G401 (cell line): ENCODE data around the gene B3GNT9. TPM values are rescaled to one million over a fixed set of nuclear protein-coding genes. Genes with fewer than 3 reads are reported as not detected.
A peak's percentile ranks its signal among the peaks of the same experiment; 100 is the strongest.

Source experiments
- DNase-seq: peaks from one replicate; pipeline ENCODE4 v3.0.0-alpha.2; 2015; ENCODE audit warnings: low spot score
- in situ Hi-C: cut with HindIII; loops from 2 replicates; pipeline ENCODE4 v1.10.0; 2016; ENCODE audit warnings: low sequenced_read_pairs, mixed read lengths
- total RNA-seq: library from RNA; depleted of rRNA; stranded (reverse); fragments of >200 nt; shearing (Covaris generic); gene quantifications from 2 replicates; pipeline ENCODE4 v1.2.3, GENCODE V29; 2014

The B3GNT9 gene
- total RNA-seq, 1 experiment from 2014 or later = not detected

- no peak for DNase-seq
- in situ Hi-C loops = no loop called here
Observed at GRCh38 chr16:67187175-67187890, 36.5 kb upstream of the B3GNT9 start.

- DNase-seq = no peak
- in situ Hi-C loops = no loop called here
Observed at GRCh38 chr16:67186550-67186950, 35.8 kb upstream of the B3GNT9 start.

GRCh38 chr16:67185651-67186134 lies 34.9 kb upstream of the B3GNT9 start:
- DNase-seq = no peak
- in situ Hi-C loops = no loop called here

- in situ Hi-C loops = no loop called here
- DNase-seq = peak; percentile 82
Observed at GRCh38 chr16:67184995-67185650, 34.3 kb upstream of the B3GNT9 start.

- in situ Hi-C loops = no loop called here
- DNase-seq = peak; percentile 61
Observed at GRCh38 chr16:67184453-67184994, 33.7 kb upstream of the B3GNT9 start.

GRCh38 chr16:67183627-67184452 lies 33.0 kb upstream of the B3GNT9 start, which contains the start of gene MATCAP1:
TSS of gene MATCAP1 (minus strand) at chr16:67183963. CDS start at chr16:67180610, 3,353 bp downstream.
- in situ Hi-C loops = no loop called here
- peak; percentile 100 for DNase-seq

GRCh38 chr16:67183284-67183626 lies 32.5 kb upstream of the B3GNT9 start:
- no peak for DNase-seq
- in situ Hi-C loops = no loop called here

- in situ Hi-C loops = no loop called here
- no peak for DNase-seq
Observed at GRCh38 chr16:67182288-67182687, 31.5 kb upstream of the B3GNT9 start.

- in situ Hi-C loops = no loop called here
- DNase-seq = peak; percentile 56
Observed at GRCh38 chr16:67181346-67181745, 30.5 kb upstream of the B3GNT9 start.

GRCh38 chr16:67180166-67180565 lies 29.4 kb upstream of the B3GNT9 start:
- in situ Hi-C loops = no loop called here
- no peak for DNase-seq

- no peak for DNase-seq
- in situ Hi-C loops = no loop called here
Observed at GRCh38 chr16:67179421-67180080, 28.8 kb upstream of the B3GNT9 start.

GRCh38 chr16:67177743-67178699 lies 27.2 kb upstream of the B3GNT9 start:
- peak; percentile 83 for DNase-seq
- in situ Hi-C loops = no loop called here

- in situ Hi-C loops = no loop called here
Observed at GRCh38 chr16:67176662-67177061, 25.9 kb upstream of the B3GNT9 start.

GRCh38 chr16:67174706-67175231 lies 24.0 kb upstream of the B3GNT9 start:
- DNase-seq = no peak
- in situ Hi-C loops = no loop called here

More at GRCh38 chr16:67176662-67177061, 25.9 kb upstream of the B3GNT9 start:
- no peak for DNase-seq

- peak; percentile 96 for DNase-seq
- in situ Hi-C loops = no loop called here
Observed at GRCh38 chr16:67173808-67174705, 23.3 kb upstream of the B3GNT9 start.

- no peak for DNase-seq
- in situ Hi-C loops = no loop called here
Observed at GRCh38 chr16:67173323-67173722, 22.5 kb upstream of the B3GNT9 start.
